ENCODE results near the gene ITSN2.

The ITSN2 gene

GRCh38 chr2:24262421-24262970, 97.8 kb downstream of the ITSN2 start:
- no peak for DNase-seq

- DNase-seq = no peak
These were observed 98.9 kb downstream of the ITSN2 start for GRCh38 chr2:24261441-24261840.

GRCh38 chr2:24259316-24259715, 101.0 kb downstream of the ITSN2 start:
- DNase-seq = no peak

- DNase-seq = no peak
These were observed 101.6 kb downstream of the ITSN2 start for GRCh38 chr2:24258718-24259117.

- DNase-seq = peak; percentile 5
These were observed 106.9 kb downstream of the ITSN2 start for GRCh38 chr2:24253303-24253919.

GRCh38 chr2:24247592-24247991, 112.7 kb downstream of the ITSN2 start:
- peak; percentile 49 for DNase-seq

GRCh38 chr2:24247164-24247563, 113.2 kb downstream of the ITSN2 start:
- peak; percentile 27 for DNase-seq

GRCh38 chr2:24245986-24246776, 114.2 kb downstream of the ITSN2 start:
- no peak for DNase-seq

GRCh38 chr2:24241528-24241927, 118.8 kb downstream of the ITSN2 start:
- DNase-seq = no peak

GRCh38 chr2:24239553-24239952, 120.8 kb downstream of the ITSN2 start:
- peak; percentile 6 for DNase-seq

GRCh38 chr2:24238158-24238557, 122.2 kb downstream of the ITSN2 start:
- DNase-seq = peak; percentile 85

- DNase-seq = peak; percentile 52
These were observed 123.0 kb downstream of the ITSN2 start for GRCh38 chr2:24237313-24237712.

GRCh38 chr2:24233321-24233720, 127.0 kb downstream of the ITSN2 start:
- no peak for DNase-seq

- no peak for DNase-seq
These were observed 128.9 kb downstream of the ITSN2 start for GRCh38 chr2:24231461-24231881.

GRCh38 chr2:24228470-24228869, 131.9 kb downstream of the ITSN2 start:
- DNase-seq = peak; percentile 50

GRCh38 chr2:24225499-24226242, 134.7 kb downstream of the ITSN2 start:
- no peak for DNase-seq

- DNase-seq = no peak
These were observed 137.4 kb downstream of the ITSN2 start for GRCh38 chr2:24222946-24223345.

GRCh38 chr2:24221343-24222050, 138.8 kb downstream of the ITSN2 start:
- DNase-seq = no peak

- no peak for DNase-seq
These were observed 139.6 kb downstream of the ITSN2 start for GRCh38 chr2:24220554-24221291.

- DNase-seq = peak; percentile 84
These were observed 145.5 kb downstream of the ITSN2 start for GRCh38 chr2:24214880-24215279.

- DNase-seq = no peak
These were observed 148.9 kb downstream of the ITSN2 start for GRCh38 chr2:24211408-24211807.

- DNase-seq = no peak
These were observed 149.6 kb downstream of the ITSN2 start for GRCh38 chr2:24210723-24211122.
